LoVo (cell line): ENCODE data around the gene MYL6B.
"Not testable (repeated sequence)": the region's sequence is repeated elsewhere in the genome, so short reads cannot be mapped to it uniquely, and the experiment has no call there.

Experiments used
- DNase-seq: peaks from one replicate; pipeline ENCODE4 v3.0.0-alpha.2; 2016; ENCODE audit warnings: low spot score

MYL6B gene

GRCh38 chr12:56152756-56153677 is 630 bp downstream of the MYL6B start:
- no peak for DNase-seq

- no peak for DNase-seq
These were observed 1.3 kb downstream of the MYL6B start for GRCh38 chr12:56153678-56154065.

GRCh38 chr12:56154246-56154771 is 1.9 kb downstream of the MYL6B start:
- no peak for DNase-seq

- DNase-seq = no peak
These were observed 2.4 kb downstream of the MYL6B start for GRCh38 chr12:56154818-56155217.

- no peak for DNase-seq
These were observed 3.0 kb downstream of the MYL6B start for GRCh38 chr12:56155256-56155845.

- not testable (repeated sequence) for DNase-seq
These were observed 4.2 kb downstream of the MYL6B start for GRCh38 chr12:56156464-56157200.

- DNase-seq = peak; percentile 88
These were observed 5.0 kb downstream of the MYL6B start for GRCh38 chr12:56157201-56158028.

- peak; percentile 100 for DNase-seq
These were observed 5.9 kb downstream of the MYL6B start, which contains the start of gene MYL6 for GRCh38 chr12:56158029-56158925. MYL6 (plus strand) TSS chr12:56158359; CDS start chr12:56158402, 43 bp downstream.

GRCh38 chr12:56158926-56159461 is 6.6 kb downstream of the MYL6B start:
- peak; percentile 76 for DNase-seq

- DNase-seq = no peak
These were observed 7.2 kb downstream of the MYL6B start for GRCh38 chr12:56159482-56160192.

GRCh38 chr12:56160193-56160763 is 7.9 kb downstream of the MYL6B start:
- DNase-seq = no peak

- DNase-seq = no peak
These were observed 8.7 kb downstream of the MYL6B start for GRCh38 chr12:56160894-56161689.

- DNase-seq = no peak
These were observed 9.4 kb downstream of the MYL6B start for GRCh38 chr12:56161690-56162351.

- no peak for DNase-seq
These were observed 10.3 kb downstream of the MYL6B start for GRCh38 chr12:56162468-56163290.

- DNase-seq = no peak
These were observed 11.4 kb downstream of the MYL6B start for GRCh38 chr12:56163533-56164344.

GRCh38 chr12:56164345-56164729 is 11.9 kb downstream of the MYL6B start:
- no peak for DNase-seq
